K562 (cell line): Measurements from ENCODE around the gene PSRC1. TPM values are rescaled to one million over a fixed set of nuclear protein-coding genes. Genes with fewer than 3 reads are reported as not detected.

Source experiments
- ATAC-seq: fragments of 200-7000 bp; cut with Tn5 transposase; 3 replicates; pipeline ENCODE4 v1.9.1; 2020; ENCODE audit warnings: moderate library complexity
- BruUV-seq: library from RNA; stranded (reverse); fragments of 400-500 nt; replicated peaks from 2 replicates; lab custom pipeline; 2021; lab: Mats Ljungman, UMichigan
- CTCF ChIA-PET: fragments of 300-600 bp; formaldehyde crosslinking; extraction: SDS; loops from one replicate; lab custom pipeline; 2021; ENCODE audit warnings: low intra/inter-chr PET ratio; lab: Yijun Ruan, JAX
- POLR2A ChIA-PET: fragments of 300-600, 350-650 bp; sonication (Branson Sonifier 250); formaldehyde crosslinking; extraction: SDS; loops from one replicate; lab custom pipeline; 2021; ENCODE audit warnings: antibody characterized with exemption, inconsistent platforms; lab: Yijun Ruan, JAX
- DNase-seq, 4 experiments: peaks; one replicate each; pipeline versions ENCODE4 v3.0.0 to v3.0.0-alpha.2; 2011 to 2018; ENCODE audit warnings: low spot score in 3 of 4, mixed read lengths in 3 of 4; ENCODE audit errors: extremely low read depth in 1 of 4
- FAIRE-seq: peaks from 2 replicates; lab custom pipeline; 2011; peaks lifted over from hg19 to GRCh38; lab: Jason Lieb, UNC
- H2AFZ ChIP-seq: 2 replicates; pipeline ENCODE4 v1.6.0; 2011; ENCODE audit warnings: low read depth, low read length, control low read depth, inconsistent platforms
- H3K27ac ChIP-seq: fragments of 200-600 bp; 3 replicates; pipeline ENCODE4 v1.8.0; 2011; ENCODE audit warnings: low read depth, mild to moderate bottlenecking, control low read depth, inconsistent platforms, low read length, moderate library complexity, mixed read lengths; ENCODE audit errors: extremely low read depth
- H3K27me3 ChIP-seq, 2 experiments: fragments of 300-600 bp in 1 of 2; 2 replicates in 1 of 2; 3 replicates in 1 of 2; pipeline versions ENCODE4 v1.6.0 to v1.8.0; 2011; ENCODE audit warnings: inconsistent platforms in 2 of 2, low read length in 2 of 2, mild to moderate bottlenecking in 1 of 2, mixed read lengths in 1 of 2, moderate library complexity in 1 of 2; ENCODE audit not compliant: control insufficient read depth in 2 of 2, insufficient read depth in 2 of 2
- H3K36me3 ChIP-seq: fragments of 300-600 bp; 3 replicates; pipeline ENCODE4 v1.8.0; 2011; ENCODE audit warnings: mild to moderate bottlenecking, low read length, inconsistent platforms; ENCODE audit not compliant: control insufficient read depth, insufficient read depth
- H3K4me1 ChIP-seq, 2 experiments: fragments of 200-600 bp in 1 of 2; replicated peaks in 1 of 2; 2 replicates in 1 of 2; 3 replicates in 1 of 2; pipeline versions ENCODE4 v1.5.1 to v1.8.0; 2011; ENCODE audit warnings: inconsistent platforms in 2 of 2, low read length in 2 of 2, mild to moderate bottlenecking in 1 of 2, mixed read lengths in 1 of 2, moderate library complexity in 1 of 2; ENCODE audit not compliant: control insufficient read depth in 2 of 2, insufficient read depth in 2 of 2
- H3K4me2 ChIP-seq: 2 replicates; pipeline ENCODE4 v1.6.1; 2011; ENCODE audit warnings: low read length, control low read depth, inconsistent platforms, mixed read lengths; ENCODE audit not compliant: insufficient read depth
- H3K4me3 ChIP-seq: fragments of 200-600 bp; sonication (generic), shearing (Covaris generic); 2 replicates; pipeline ENCODE4 v1.5.1; 2016; ENCODE audit warnings: control low read depth, inconsistent platforms
- H3K79me2 ChIP-seq: fragments of 200-600 bp; 3 replicates; pipeline ENCODE4 v1.8.0; 2011; ENCODE audit warnings: low read length, inconsistent platforms; ENCODE audit not compliant: control insufficient read depth, insufficient read depth
- H3K9ac ChIP-seq, 2 experiments: 2 replicates each; pipeline versions ENCODE4 v1.6.0 to v1.6.1; 2011; ENCODE audit warnings: low read depth in 2 of 2, low read length in 2 of 2, control low read depth in 1 of 2, inconsistent platforms in 1 of 2, mild to moderate bottlenecking in 1 of 2, mixed read lengths in 1 of 2; ENCODE audit not compliant: insufficient read depth in 1 of 2
- H3K9me1 ChIP-seq: one replicate; pipeline ENCODE4 v1.6.0; 2011; ENCODE audit warnings: inconsistent platforms, mild to moderate bottlenecking, low read length, moderate library complexity; ENCODE audit not compliant: control insufficient read depth, insufficient read depth
- H3K9me3 ChIP-seq: replicated peaks from 2 replicates; pipeline ENCODE4 v1.5.1; 2011; ENCODE audit warnings: low read depth, low read length, inconsistent platforms; ENCODE audit not compliant: control insufficient read depth, insufficient read depth
- H4K20me1 ChIP-seq: replicated peaks from 2 replicates; pipeline ENCODE4 v1.6.1; 2011; ENCODE audit warnings: low read length, inconsistent platforms, mixed read lengths; ENCODE audit not compliant: control insufficient read depth, insufficient read depth
- BCOR ChIP-seq: fragments of 450-650 bp; IDR thresholded peaks from 2 replicates; pipeline ENCODE4 v1.6.1; 2016
- CAMTA2 ChIP-seq: fragments of 250-450 bp; sonication (Bioruptor Pico); conservative IDR thresholded peaks from 2 replicates; pipeline ENCODE4 v1.5.1; 2022
- EHMT2 ChIP-seq: fragments of 450-650 bp; IDR thresholded peaks from 2 replicates; pipeline ENCODE4 v1.6.1; 2018; ENCODE audit warnings: antibody characterized with exemption
- HDAC8 ChIP-seq: fragments of 450-650 bp; IDR thresholded peaks from 2 replicates; pipeline ENCODE4 v1.6.1; 2016; ENCODE audit warnings: mild to moderate bottlenecking, missing genetic modification characterization, moderate library complexity, missing compliant biosample characterization
- HMG20B ChIP-seq: fragments of 250-450 bp; sonication (Bioruptor Pico); IDR thresholded peaks from 2 replicates; pipeline ENCODE4 v1.5.0; 2021; ENCODE audit warnings: mild to moderate bottlenecking
- HNRNPUL1 ChIP-seq: fragments of 200-400 bp; formaldehyde crosslinking; IDR thresholded peaks from 2 replicates; pipeline ENCODE4 v1.6.1; 2017; ENCODE audit warnings: low read length
- KDM5B ChIP-seq: fragments of 200-600 bp; sonication (generic); IDR thresholded peaks from 2 replicates; pipeline ENCODE4 v1.6.1; 2012; ENCODE audit warnings: low read depth, mild to moderate bottlenecking, moderate library complexity, low read length, control low read depth, inconsistent platforms; ENCODE audit not compliant: insufficient replicate concordance
- L3MBTL2 ChIP-seq: fragments of 450-650 bp; IDR thresholded peaks from 2 replicates; pipeline ENCODE4 v1.6.1; 2016; ENCODE audit warnings: mild to moderate bottlenecking, moderate library complexity
- LCOR ChIP-seq: sonication (generic); formaldehyde crosslinking; IDR thresholded peaks from 2 replicates; pipeline ENCODE4 v1.8.0; 2022; ENCODE audit warnings: mild to moderate bottlenecking, missing genetic modification reagents
- MECOM ChIP-seq: fragments of 250-450 bp; sonication (Bioruptor Pico); IDR thresholded peaks from 2 replicates; pipeline ENCODE4 v1.8.0; 2022; ENCODE audit warnings: inconsistent platforms
- NEUROD1 ChIP-seq: fragments of 150-350 bp; IDR thresholded peaks from 2 replicates; pipeline ENCODE4 v1.6.1; 2014; ENCODE audit warnings: borderline replicate concordance, low read length, low read depth; ENCODE audit not compliant: partially characterized antibody
- PTBP1 ChIP-seq: fragments of 200-400 bp; formaldehyde crosslinking; IDR thresholded peaks from 2 replicates; pipeline ENCODE4 v1.6.1; 2017; ENCODE audit warnings: low read depth, low read length
- RBM15 ChIP-seq: fragments of 200-400 bp; formaldehyde crosslinking; IDR thresholded peaks from 2 replicates; pipeline ENCODE4 v1.6.1; 2018; ENCODE audit warnings: mild to moderate bottlenecking, low read length, moderate library complexity; ENCODE audit not compliant: insufficient read depth
- SIX5 ChIP-seq, 2 experiments: IDR thresholded peaks; 2 replicates each; pipeline ENCODE4 v1.6.1; 2011; ENCODE audit warnings: low read length in 2 of 2, borderline replicate concordance in 1 of 2, low read depth in 1 of 2, mild to moderate bottlenecking in 1 of 2, moderate library complexity in 1 of 2; ENCODE audit not compliant: insufficient read depth in 1 of 2
- SRSF3 ChIP-seq: fragments of 200-400 bp; formaldehyde crosslinking; IDR thresholded peaks from 2 replicates; pipeline ENCODE4 v1.6.1; 2016; ENCODE audit warnings: mild to moderate bottlenecking, low read length, moderate library complexity; ENCODE audit not compliant: insufficient read depth
- TCF7L2 ChIP-seq: fragments of 150-350 bp; IDR thresholded peaks from 2 replicates; pipeline ENCODE4 v1.6.1; 2016; ENCODE audit warnings: low read depth, mild to moderate bottlenecking, low read length, moderate library complexity
- XRCC3 ChIP-seq: fragments of 450-650 bp; IDR thresholded peaks from 2 replicates; pipeline ENCODE4 v1.6.1; 2017; ENCODE audit warnings: mild to moderate bottlenecking, moderate library complexity
- ZFP30 ChIP-seq: fragments of 250-450 bp; sonication (Bioruptor Pico); IDR thresholded peaks from 2 replicates; pipeline ENCODE4 v1.8.0; 2022; ENCODE audit warnings: moderate library complexity, mild to moderate bottlenecking, inconsistent platforms, borderline replicate concordance
- ZNF324 ChIP-seq: fragments of 250-450 bp; sonication (Bioruptor Pico); IDR thresholded peaks from 2 replicates; pipeline ENCODE4 v1.4.0; 2020; ENCODE audit warnings: mild to moderate bottlenecking
- ZNF444 ChIP-seq: fragments of 250-450 bp; sonication (Bioruptor Pico); IDR thresholded peaks from 2 replicates; pipeline ENCODE4 v1.4.0; 2020; ENCODE audit warnings: mild to moderate bottlenecking, moderate library complexity
- ZNF79 ChIP-seq: fragments of 250-450 bp; sonication (Bioruptor Pico); IDR thresholded peaks from 2 replicates; pipeline ENCODE4 v1.4.0; 2020; ENCODE audit warnings: low read depth, mild to moderate bottlenecking, moderate library complexity
- WGBS: fragments of 100-300 bp; shearing (Covaris generic); methylation state at CpG from one replicate; pipeline ENCODE4 v1.1.6; 2016; ENCODE audit warnings: low coverage, mixed read lengths; ENCODE audit not compliant: insufficient coverage; ENCODE audit errors: missing lambda C conversion rate; 5-methylcytosine and 5-hydroxymethylcytosine counted together
- in situ Hi-C: fragments of 300-500 bp; cut with MboI; formaldehyde crosslinking; loops from 4 replicates; pipeline ENCODE4 v1.15.0; 2018; ENCODE audit warnings: inconsistent platforms, mixed read lengths
- intact Hi-C: fragments of 100-400 bp; cut with micrococcal nuclease; formaldehyde crosslinking; loops from 2 replicates; pipeline ENCODE4 v1.14.2; 2022
- polyA plus RNA-seq, 8 experiments: library from polyadenylated mRNA; depleted of rRNA in 4 of 8; stranded (reverse) in 5 of 8; unstranded in 3 of 8; fragments of >200 nt; fragmentation: Nextera tagmentation in 2 of 8; fragmentation: Illumina TruSeq in 1 of 8; extraction: Ambion mirVana in 2 of 8; extraction: Trizol in 1 of 8; gene quantifications; 2 replicates each; pipeline versions ENCODE4 v1.2.1 to v1.2.3, GENCODE V29; 2011 to 2014; ENCODE audit warnings: inconsistent platforms in 1 of 8, missing spikeins in 1 of 8
- total RNA-seq, 7 experiments: library from RNA; depleted of rRNA in 6 of 7; stranded (reverse); fragments of >200 nt in 6 of 7; fragmentation: Illumina TruSeq in 2 of 7; extraction: Trizol in 2 of 7; gene quantifications; 2 replicates each; pipeline versions ENCODE4 v1.2.1 to v1.2.3, GENCODE V29; 2011 to 2021; ENCODE audit warnings: low replicate concordance in 1 of 7
- TF ChIP-seq, protein P1 (sequence below): sonication (generic); IDR thresholded peaks from 2 replicates; pipeline ENCODE4 v1.6.1; 2016

PSRC1 gene
- total and polyA plus RNA-seq, 9 of the 15 experiments (the other 6 are each of a cell fraction or from before 2014, with no cell fraction given): 6.5 to 65.2 (median 39.3) TPM

DNA sequence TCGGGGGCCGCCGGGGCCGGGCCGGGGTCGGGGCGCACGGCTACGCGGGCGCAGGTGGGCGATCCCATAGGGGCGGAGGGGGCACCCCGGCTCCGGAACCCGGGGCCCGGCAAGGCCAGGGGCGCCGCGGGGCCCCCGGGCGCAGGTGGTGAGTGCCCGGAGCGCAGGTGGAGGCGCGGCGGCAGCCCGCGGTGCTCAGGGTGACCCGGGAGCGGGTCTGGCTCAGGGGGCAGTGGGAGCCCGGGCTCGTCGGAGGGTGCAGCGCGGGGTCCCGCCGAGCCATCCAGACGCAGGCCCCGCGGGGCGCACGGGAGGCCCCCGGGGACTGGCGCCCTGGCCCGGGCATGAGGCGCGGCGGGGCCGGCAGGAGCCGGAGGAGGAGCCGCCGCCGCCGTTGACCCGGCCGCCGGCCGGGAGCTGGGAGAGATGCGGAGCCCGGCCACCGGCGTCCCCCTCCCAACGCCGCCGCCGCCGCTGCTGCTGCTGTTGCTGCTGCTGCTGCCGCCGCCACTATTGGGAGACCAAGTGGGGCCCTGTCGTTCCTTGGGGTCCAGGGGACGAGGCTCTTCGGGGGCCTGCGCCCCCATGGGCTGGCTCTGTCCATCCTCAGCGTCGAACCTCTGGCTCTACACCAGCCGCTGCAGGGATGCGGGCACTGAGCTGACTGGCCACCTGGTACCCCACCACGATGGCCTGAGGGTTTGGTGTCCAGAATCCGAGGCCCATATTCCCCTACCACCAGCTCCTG lies 33.1 kb downstream of the PSRC1 start:
- no TSS peak for BruUV-seq
- in situ Hi-C loops: no loop called here
- 6% methylated on average over 46 of the region's 80 CpGs for WGBS
- TF ChIP-seq ZFP30 (no peak), SRSF3 (no peak), PTBP1 (no peak), CAMTA2 (CRISPR knock-in tag) (no peak), TCF7L2 (no peak), XRCC3 (no peak), HMG20B (no peak), EHMT2 (no peak), L3MBTL2 (peak; percentile 47), ZNF79 (no peak), NEUROD1 (no peak), HNRNPUL1 (no peak), ZNF444 (CRISPR knock-in tag) (no peak), LCOR (CRISPR knock-in tag) (no peak), MECOM (CRISPR knock-in tag) (no peak), BCOR (no peak), RBM15 (no peak), SIX5 (IDR thresholded peaks at IDR 0.05; ENCODE audit: borderline replicate concordance in 1 of 2, insufficient read depth in 1 of 2, low read depth in 1 of 2, low read length in 2 of 2) (no peak), HDAC8 (no peak), ZNF324 (CRISPR knock-in tag) (no peak), KDM5B (peak; percentile 10)
- TF ChIP-seq, protein P1, sequence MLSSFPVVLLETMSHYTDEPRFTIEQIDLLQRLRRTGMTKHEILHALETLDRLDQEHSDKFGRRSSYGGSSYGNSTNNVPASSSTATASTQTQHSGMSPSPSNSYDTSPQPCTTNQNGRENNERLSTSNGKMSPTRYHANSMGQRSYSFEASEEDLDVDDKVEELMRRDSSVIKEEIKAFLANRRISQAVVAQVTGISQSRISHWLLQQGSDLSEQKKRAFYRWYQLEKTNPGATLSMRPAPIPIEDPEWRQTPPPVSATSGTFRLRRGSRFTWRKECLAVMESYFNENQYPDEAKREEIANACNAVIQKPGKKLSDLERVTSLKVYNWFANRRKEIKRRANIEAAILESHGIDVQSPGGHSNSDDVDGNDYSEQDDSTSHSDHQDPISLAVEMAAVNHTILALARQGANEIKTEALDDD: no peak

More for the DNA sequence above, 33.1 kb downstream of the PSRC1 start:
- Histone ChIP-seq H2AFZ (peak overlapping the region; percentile 63), H3K9me1 (no peaks in the 10 kb centered on the region), H3K27ac (0 out of 3 replicates have a peak overlapping the region, but pooled peaks have one; percentile 19), H3K36me3 (peaks cover 6% of the 10 kb centered on the region; the same call in 1 of the 3 replicates), H3K4me3 (peak overlapping the region; percentile 54), H3K4me2 (peak overlapping the region; percentile 51), H3K27me3 (no peaks in the 10 kb centered on the region), H3K4me1 (peaks cover 27 to 61% of the 10 kb centered on the region in 2 experiments), H3K9ac (peak overlapping the region; percentile 38 to 92; a peak in 3 of 4 replicates), H3K79me2 (peaks cover 20% of the 10 kb centered on the region; the same call in 2 of the 3 replicates), H4K20me1 (no peaks in the 10 kb centered on the region), H3K9me3 (no peaks in the 10 kb centered on the region)
- DNase-seq (peak; percentile 35 to 80 (median 70)), ATAC-seq (peak; percentile 1; the same call in 1 of the 3 replicates), FAIRE-seq (no peak)
- CTCF ChIA-PET: interaction anchor here (0.6 kb wide), 1 partner anchor 28 kb away, joined by 4 read pairs; no protein-coding TSS in a partner anchor
- POLR2A ChIA-PET: interaction anchor here (0.6 to 3.6 kb wide), 5 partner anchors 10 to 247 kb away, joined by 3 to 24 read pairs (median 8); no protein-coding TSS in a partner anchor
- intact Hi-C loops: loop anchor here (1.0 kb wide), 1 partner anchor 9 kb away; no protein-coding TSS in a partner anchor
